HG03432 (cell line): ENCODE measurements around the gene SUSD1.

ENCODE experiments used
- ATAC-seq: cut with Tn5 transposase; IDR thresholded peaks from one replicate; pipeline ENCODE4 v1.9.1; 2021; ENCODE audit warnings: mild to moderate bottlenecking, moderate library complexity; ENCODE audit not compliant: unreplicated experiment

The SUSD1 gene

DNA sequence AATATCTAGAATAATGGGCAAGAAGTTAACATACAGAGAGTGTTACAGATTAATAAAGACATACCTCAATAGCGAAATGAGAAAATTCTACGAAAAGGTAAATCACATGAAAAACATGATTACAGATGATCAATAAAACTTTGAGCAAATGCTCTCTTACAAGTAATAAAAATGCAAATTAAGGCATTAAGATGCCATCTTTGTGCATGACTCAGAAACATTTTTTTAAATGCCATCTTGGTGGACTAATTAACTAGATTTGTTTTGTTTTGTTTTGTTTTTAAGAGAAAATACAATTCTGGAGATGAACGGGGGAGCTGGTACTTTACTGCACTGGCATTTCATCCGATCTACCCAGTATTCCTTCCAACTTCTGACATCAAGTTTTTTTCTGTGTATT is 130.2 kb downstream of the SUSD1 start:
- ATAC-seq, result no peak

DNA sequence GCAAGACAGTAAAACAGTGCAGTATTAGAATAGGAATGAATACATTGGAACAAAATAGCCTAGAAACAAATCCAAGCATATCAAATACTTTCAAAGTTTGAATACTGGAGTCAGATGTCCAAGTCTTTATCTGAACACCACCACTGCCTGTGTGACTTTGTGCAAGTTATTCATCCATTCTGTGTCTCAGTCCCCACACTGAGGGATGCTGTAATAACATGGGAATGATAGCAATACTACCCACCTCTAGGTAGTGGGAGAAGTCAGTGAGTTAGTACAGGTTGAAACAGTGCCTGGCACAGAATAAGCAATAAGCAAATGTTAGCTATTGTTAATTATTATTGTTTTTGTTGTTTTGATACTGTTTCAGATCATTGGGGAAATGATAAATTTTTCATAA is 130.9 kb downstream of the SUSD1 start:
- no peak for ATAC-seq

- no peak for ATAC-seq
These were observed 131.7 kb downstream of the SUSD1 start for GRCh38 chr9:112043423-112043822.

- no peak for ATAC-seq
These were observed 132.3 kb downstream of the SUSD1 start for GRCh38 chr9:112042769-112043168.

DNA sequence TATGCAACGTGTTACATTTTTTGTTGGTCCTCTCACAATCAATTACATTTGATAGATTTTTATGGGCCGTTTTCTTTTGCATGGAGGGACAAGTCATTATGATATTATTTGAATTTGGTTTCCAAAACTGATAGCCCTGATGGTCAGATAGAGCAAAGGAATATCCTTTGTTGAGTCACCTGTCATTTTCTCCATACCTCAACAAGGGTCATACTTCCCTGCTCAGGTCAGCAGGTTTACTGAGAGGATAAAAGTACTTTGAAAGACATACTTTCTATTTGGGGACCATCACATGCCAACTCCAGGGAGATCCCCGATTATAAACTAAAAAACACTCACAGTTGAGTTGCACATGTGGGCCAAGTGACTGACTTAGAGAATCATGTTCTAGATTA is 132.9 kb downstream of the SUSD1 start:
- ATAC-seq, result no peak

DNA sequence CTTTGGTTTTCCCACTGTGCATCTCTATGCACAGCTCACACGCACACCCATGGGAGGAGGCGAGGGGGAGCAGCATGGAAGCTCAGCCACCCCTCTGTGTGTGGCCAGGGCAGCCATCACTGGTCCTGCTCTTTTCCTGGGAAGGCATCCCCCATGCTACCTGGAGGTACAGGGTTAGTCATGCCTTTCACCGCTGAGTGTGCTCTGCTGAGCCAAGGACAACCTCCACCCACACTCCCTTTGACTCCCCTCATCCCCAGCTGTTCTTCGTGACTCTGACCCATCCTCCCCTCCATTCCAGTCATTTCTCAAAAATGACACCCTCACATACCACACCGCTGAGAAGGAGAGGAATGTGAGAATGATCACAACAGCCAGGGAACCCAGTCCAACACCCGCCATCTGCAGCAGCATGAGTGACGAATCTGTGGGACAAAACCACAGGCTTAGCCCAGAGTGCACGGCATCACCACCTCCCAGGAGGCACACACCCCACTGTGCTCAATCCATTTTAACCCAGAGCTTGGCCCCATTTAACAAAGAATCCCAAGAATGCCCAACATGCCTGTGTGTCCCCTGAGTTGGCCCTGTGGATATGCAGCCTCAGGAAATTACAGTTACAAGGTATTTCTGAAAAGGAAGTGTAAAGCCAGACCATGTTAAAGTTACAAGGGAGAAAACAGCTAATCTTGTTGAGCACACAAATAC is 133.4 kb downstream of the SUSD1 start:
- no peak for ATAC-seq

DNA sequence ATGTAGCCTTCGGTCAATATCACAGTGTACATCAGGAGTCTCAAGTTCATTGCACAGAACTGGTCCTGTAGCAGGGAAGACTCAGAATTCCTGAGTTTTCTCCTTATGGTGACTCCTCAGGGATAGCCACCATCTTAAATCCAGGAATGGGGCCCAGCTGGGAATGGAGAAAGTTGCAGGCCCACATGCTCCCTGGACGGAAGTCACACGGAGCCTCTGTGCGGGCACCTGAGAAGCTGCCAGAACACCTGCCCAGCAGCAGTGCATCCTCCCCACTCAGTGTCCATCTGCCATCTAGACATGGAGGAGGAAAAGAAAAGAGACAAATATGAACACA is 133.9 kb downstream of the SUSD1 start:
- no peak for ATAC-seq

GRCh38 chr9:112038017-112038408 is 137.1 kb downstream of the SUSD1 start:
- peak; percentile 22 for ATAC-seq

DNA sequence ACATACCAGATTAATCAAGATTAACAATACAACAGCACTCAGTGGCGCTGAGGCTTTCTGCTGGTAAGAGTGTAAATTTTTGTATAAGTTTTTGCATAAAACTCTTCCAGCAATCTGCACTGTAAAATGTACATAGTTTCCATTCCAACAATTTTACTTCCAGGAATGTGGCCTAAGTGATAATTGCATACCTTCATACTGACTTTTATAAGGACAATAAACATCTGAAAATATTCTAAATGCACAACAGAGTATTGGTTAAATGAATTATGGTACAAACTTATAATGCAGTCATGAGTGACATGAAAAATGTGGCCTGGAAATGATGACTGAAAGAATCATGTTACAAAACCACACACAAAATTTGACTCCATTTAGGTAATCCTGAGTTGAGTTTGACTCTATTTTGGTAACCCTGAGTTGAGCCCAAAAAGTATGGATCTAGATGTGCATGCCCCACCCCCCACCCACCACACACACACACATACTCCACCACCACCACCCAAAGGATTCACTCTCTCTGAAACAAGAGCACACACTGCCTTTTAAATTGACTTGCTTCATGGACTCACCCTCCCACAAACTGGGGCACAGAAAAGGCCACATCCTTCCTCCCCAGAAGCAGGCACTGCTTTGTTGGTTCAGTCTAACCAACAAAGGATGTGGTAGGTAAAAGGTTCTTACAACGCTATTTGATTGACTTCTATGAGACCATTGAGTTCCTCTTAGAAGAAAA is 137.6 kb downstream of the SUSD1 start:
- ATAC-seq, result peak; percentile 63

DNA sequence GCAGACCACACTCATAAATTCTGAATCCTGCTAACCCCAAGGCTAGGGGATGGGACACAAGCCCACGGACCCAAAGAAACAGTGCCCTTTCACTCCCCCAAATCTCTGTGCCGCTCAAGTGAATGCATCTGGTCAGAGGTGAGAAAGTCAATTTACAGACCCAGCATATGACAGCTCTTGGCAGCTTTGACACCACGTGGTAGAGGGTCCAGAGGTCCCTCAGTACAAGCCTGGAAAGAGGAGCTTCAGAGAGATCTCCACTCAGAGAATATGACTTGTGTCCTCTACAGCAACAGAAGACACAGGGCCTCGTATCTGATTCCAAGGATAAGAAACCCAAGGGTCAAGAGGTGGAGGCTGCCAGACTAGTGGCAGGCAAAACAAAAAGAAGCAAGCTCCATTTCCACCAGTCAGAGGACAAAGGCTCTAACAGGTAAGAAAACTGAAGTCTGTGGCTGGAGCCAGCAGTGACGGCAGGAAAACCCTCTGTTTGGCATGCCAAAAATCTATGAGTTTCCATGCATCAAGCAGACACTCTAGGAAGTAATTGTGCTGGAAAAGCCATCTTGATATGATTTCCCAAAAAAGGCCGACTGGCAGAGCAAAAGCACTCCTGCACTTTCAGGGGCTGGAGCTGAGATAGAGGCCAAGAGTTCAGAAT is 139.8 kb downstream of the SUSD1 start:
- no peak for ATAC-seq

DNA sequence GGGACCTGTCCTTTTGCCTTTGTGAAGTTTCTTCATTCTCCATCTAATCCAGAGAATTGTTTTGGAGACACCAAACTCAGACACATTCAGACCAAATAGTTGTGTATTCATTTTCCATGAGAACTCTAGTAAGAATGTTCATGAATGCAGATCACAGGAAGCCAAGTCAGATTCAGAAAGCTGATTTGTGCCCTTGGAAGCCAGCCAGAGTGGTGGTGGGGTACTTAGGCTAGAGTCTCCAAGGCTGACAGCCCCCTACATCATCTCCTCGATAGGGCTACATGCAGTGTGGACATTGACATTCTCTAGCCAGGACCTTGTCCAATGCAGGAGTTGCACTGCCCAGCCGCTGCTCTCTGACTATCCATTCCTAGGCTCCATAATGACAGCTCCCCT is 140.9 kb downstream of the SUSD1 start:
- ATAC-seq, result no peak

DNA sequence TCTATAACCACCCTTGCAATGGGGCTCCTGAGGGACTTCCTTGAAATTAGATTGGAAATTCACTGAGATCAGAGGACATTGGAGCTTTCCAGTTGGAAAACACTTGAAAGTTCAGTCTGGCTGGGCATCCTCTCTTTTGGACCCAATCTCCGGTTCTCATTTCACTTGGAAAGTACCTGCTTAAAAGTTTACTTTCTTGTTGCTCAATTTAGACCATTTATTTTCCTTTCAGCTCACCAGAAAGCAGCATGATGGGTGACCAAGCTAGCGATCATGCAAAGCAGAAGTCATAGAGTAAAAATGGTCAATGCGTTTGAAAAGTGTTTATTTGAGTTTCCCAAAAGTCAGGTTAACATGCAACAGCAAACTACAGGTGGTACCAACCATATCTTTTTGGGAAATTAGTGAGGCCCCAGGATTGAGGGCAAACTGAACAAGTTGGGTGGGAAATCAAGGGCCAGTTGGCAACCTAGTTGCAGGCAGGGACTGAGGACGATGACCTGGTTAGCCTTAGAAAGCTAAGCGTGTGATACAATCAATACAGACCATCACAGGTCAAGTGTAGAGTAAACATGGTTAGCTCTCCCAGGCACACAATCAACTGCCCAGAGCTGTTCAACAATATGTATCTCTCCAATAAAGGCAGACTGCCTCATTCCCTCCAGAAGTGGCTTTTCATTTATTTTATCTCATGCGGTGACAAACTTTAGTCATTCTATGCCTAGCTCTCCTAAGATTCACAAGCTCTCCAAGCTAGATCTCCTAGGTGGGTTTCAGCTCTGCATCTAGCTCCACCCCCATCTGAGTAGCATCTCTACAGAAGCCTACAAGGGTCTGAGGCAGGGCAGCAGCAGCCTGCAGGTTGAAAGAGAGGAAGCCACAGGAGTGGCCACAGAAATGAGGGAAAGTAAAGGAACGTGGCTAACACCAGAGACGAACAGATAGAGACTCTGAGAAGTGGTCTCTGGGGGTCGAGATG is 141.6 kb downstream of the SUSD1 start:
- ATAC-seq, result no peak

GRCh38 chr9:112032743-112033142 is 142.4 kb downstream of the SUSD1 start:
- no peak for ATAC-seq

DNA sequence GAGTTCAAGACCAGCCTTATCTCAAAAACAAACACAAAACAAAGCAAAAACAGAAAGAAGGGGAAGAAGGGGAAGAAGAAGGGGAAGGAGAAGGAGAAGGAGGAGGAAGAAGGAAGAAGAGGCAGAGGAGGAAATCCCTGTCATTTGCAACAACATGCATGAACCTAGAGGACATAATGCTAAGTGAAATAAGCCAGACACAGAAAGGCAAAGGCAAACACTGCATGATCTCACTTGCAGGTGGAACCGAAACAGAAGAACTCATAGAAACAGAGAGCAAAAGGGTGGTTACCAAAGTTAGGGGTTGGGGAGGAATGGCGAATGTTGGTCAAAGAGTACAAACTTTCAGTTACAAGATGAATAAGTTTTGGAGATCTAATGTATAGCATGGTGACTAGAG is 143.1 kb downstream of the SUSD1 start:
- peak; percentile 53 for ATAC-seq

GRCh38 chr9:112031400-112031799 is 143.7 kb downstream of the SUSD1 start:
- no peak for ATAC-seq

DNA sequence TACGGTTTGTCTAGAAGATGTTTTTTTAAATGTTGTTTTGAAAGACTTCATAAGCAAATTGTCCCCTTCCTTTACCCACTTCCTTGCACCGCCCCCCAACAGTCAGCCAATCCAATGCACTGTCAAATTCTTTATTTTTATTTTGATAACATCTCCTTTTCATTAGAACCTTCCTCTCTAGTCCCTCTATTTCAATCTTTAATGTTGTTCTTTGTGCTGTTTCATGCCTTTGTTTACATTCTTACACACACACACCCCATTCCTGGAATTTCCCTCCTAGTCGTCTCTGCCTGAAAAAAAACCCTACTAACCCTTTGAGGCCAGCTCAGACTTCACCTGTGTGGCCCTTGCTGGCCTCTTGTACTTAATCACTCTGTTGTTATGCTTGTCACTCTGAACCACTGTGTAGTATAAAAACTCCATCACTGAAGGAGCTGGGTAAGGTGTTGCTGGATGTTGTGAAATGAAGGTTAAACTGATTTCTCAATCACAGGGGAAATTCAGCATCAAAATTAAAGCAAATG is 145.1 kb downstream of the SUSD1 start:
- ATAC-seq, result no peak

GRCh38 chr9:112028242-112029221 is 146.6 kb downstream of the SUSD1 start:
- peak; percentile 71 for ATAC-seq

DNA sequence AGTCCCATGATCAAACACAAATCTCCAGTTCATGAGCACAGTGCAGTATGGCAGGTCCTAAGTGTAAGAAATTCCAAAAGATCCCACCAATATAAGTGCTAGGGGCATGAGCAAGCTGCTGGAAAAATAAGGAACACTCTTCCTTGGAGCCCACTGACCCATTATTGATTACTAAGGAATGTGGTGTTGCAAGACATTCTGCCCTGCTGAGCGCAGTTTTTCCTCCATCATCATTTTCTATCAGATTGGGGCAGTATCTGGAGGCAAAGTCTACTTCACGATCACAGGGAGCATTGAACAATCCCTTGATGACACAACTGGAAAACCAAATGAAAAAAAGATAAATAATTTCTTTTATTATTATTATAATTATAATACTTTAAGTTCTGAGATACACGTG is 149.2 kb downstream of the SUSD1 start:
- no peak for ATAC-seq

DNA sequence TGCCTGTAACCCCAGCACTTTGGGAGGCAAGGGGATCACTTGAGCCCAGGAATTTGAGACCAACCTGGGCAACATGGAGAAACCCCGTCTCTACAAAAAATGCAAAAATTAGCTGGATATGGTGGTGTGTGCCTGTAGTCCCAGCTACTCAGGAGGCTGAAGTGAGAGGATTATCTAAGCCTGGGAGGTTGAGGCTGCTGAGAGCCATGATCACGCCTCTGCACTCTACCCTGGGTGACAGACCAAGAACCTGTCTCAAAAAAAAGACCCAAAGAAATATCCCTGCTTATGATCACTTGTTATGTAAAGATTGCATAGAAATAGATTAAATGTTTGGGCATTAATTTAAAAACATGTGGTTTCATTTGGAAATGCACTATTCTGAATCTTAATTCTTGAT is 153.4 kb downstream of the SUSD1 start:
- no peak for ATAC-seq
